ENCODE results near the gene VPS39. TPM values are rescaled to one million over a fixed set of nuclear protein-coding genes. Genes with fewer than 3 reads are reported as not detected.

Gene VPS39
- total RNA-seq, 1 experiment from 2014 or later, result 28.5 TPM

GRCh38 chr15:42228036-42228435 is 19.9 kb upstream of the VPS39 start:
- H3K36me3 ChIP-seq (ENCODE audit: low read depth, low read length), result peaks cover 54% of the 10 kb centered on the region
- intact Hi-C loops (cut with micrococcal nuclease), result no loop called here
- no peaks in the 10 kb centered on the region for H3F3A ChIP-seq (ENCODE audit: low read length, unreplicated experiment)
- no peaks in the 10 kb centered on the region for H4K20me1 ChIP-seq (ENCODE audit: low read length)
- no peaks in the 10 kb centered on the region for H3K9me3 ChIP-seq (ENCODE audit: low read length)
- ATAC-seq (no peak), DNase-seq (no peak)
- no peak overlapping the region for H3K27ac ChIP-seq (ENCODE audit: low read length)
- TF ChIP-seq CTCF (conservative IDR thresholded peaks at IDR 0.05; ENCODE audit: low read depth, low read length) (no peak), EZH2phosphoT487 (IDR thresholded peaks at IDR 0.05; ENCODE audit: borderline replicate concordance, low read length) (no peak), EZH2 (IDR thresholded peaks at IDR 0.05; ENCODE audit: low read length, unreplicated experiment) (no peak)
- no peaks in the 10 kb centered on the region for H3K4me1 ChIP-seq (ENCODE audit: insufficient read depth, low read length)
- POLR2A ChIA-PET (ENCODE audit: unreplicated experiment), result interaction anchor here (0.6 to 0.7 kb wide), 2 partner anchors 20 to 42 kb away, joined by 3 to 4 read pairs; partner anchors contain the start of gene VPS39
- H3K79me2 ChIP-seq (ENCODE audit: low read length), result no peaks in the 10 kb centered on the region
- H3K27me3 ChIP-seq (ENCODE audit: low read length), result no peaks in the 10 kb centered on the region
- H3K4me3 ChIP-seq (ENCODE audit: low read length), result no peak overlapping the region
- no peak overlapping the region for H2AFZ ChIP-seq (ENCODE audit: low read length)
- CTCF ChIA-PET, result interaction anchor here (1.1 kb wide), 1 partner anchor 157 kb away, joined by 3 read pairs; no protein-coding TSS in a partner anchor
- no peaks in the 10 kb centered on the region for H3K9me2 ChIP-seq (replicated peaks; ENCODE audit: low read length)
- H3K9ac ChIP-seq (ENCODE audit: low read length), result no peak overlapping the region
- no peak overlapping the region for H3K4me2 ChIP-seq (ENCODE audit: low read length)
- no TSS peak for BruUV-seq (replicated peaks)

- H3K36me3 ChIP-seq (ENCODE audit: low read depth, low read length), result peaks cover 49% of the 10 kb centered on the region
- H2AFZ ChIP-seq (ENCODE audit: low read length), result no peak overlapping the region
- no peaks in the 10 kb centered on the region for H3F3A ChIP-seq (ENCODE audit: low read length, unreplicated experiment)
- H4K20me1 ChIP-seq (ENCODE audit: low read length), result no peaks in the 10 kb centered on the region
- ChIA-PET CTCF (no interaction called here), POLR2A (ENCODE audit: unreplicated experiment) (no interaction called here)
- no TSS peak for BruUV-seq (replicated peaks)
- no peak overlapping the region for H3K4me3 ChIP-seq (ENCODE audit: low read length)
- no peaks in the 10 kb centered on the region for H3K4me1 ChIP-seq (ENCODE audit: insufficient read depth, low read length)
- H3K27ac ChIP-seq (ENCODE audit: low read length), result no peak overlapping the region
- no peak overlapping the region for H3K4me2 ChIP-seq (ENCODE audit: low read length)
- DNase-seq (no peak), ATAC-seq (no peak)
- intact Hi-C loops (cut with micrococcal nuclease), result no loop called here
- no peaks in the 10 kb centered on the region for H3K79me2 ChIP-seq (ENCODE audit: low read length)
- TF ChIP-seq EZH2phosphoT487 (IDR thresholded peaks at IDR 0.05; ENCODE audit: borderline replicate concordance, low read length) (no peak), EZH2 (IDR thresholded peaks at IDR 0.05; ENCODE audit: low read length, unreplicated experiment) (no peak), CTCF (conservative IDR thresholded peaks at IDR 0.05; ENCODE audit: low read depth, low read length) (no peak)
- no peaks in the 10 kb centered on the region for H3K27me3 ChIP-seq (ENCODE audit: low read length)
- H3K9ac ChIP-seq (ENCODE audit: low read length), result no peak overlapping the region
- H3K9me3 ChIP-seq (ENCODE audit: low read length), result no peaks in the 10 kb centered on the region
- no peaks in the 10 kb centered on the region for H3K9me2 ChIP-seq (replicated peaks; ENCODE audit: low read length)
Observed at GRCh38 chr15:42226648-42227047, 18.5 kb upstream of the VPS39 start.

- H3K4me2 ChIP-seq (ENCODE audit: low read length), result no peak overlapping the region
- no peaks in the 10 kb centered on the region for H3K4me1 ChIP-seq (ENCODE audit: insufficient read depth, low read length)
- no peaks in the 10 kb centered on the region for H3K9me2 ChIP-seq (replicated peaks; ENCODE audit: low read length)
- intact Hi-C loops (cut with micrococcal nuclease), result no loop called here
- CTCF ChIA-PET, result no interaction called here
- H3K27ac ChIP-seq (ENCODE audit: low read length), result no peak overlapping the region
- no peak for TF ChIP-seq CTCF (conservative IDR thresholded peaks at IDR 0.05; ENCODE audit: low read depth, low read length)
- TF ChIP-seq EZH2phosphoT487 (IDR thresholded peaks at IDR 0.05; ENCODE audit: borderline replicate concordance, low read length), result no peak
- TF ChIP-seq EZH2 (IDR thresholded peaks at IDR 0.05; ENCODE audit: low read length, unreplicated experiment), result no peak
- H3K9me3 ChIP-seq (ENCODE audit: low read length), result no peaks in the 10 kb centered on the region
- POLR2A ChIA-PET (ENCODE audit: unreplicated experiment), result no interaction called here
- H3K9ac ChIP-seq (ENCODE audit: low read length), result no peak overlapping the region
- no peaks in the 10 kb centered on the region for H3K79me2 ChIP-seq (ENCODE audit: low read length)
- peaks cover 59% of the 10 kb centered on the region for H3K36me3 ChIP-seq (ENCODE audit: low read depth, low read length)
- no peak for DNase-seq
- no peak for ATAC-seq
- no peaks in the 10 kb centered on the region for H3K27me3 ChIP-seq (ENCODE audit: low read length)
- no peaks in the 10 kb centered on the region for H3F3A ChIP-seq (ENCODE audit: low read length, unreplicated experiment)
- no peak overlapping the region for H2AFZ ChIP-seq (ENCODE audit: low read length)
- no peaks in the 10 kb centered on the region for H4K20me1 ChIP-seq (ENCODE audit: low read length)
- BruUV-seq (replicated peaks), result no TSS peak
- no peak overlapping the region for H3K4me3 ChIP-seq (ENCODE audit: low read length)
Observed at GRCh38 chr15:42220216-42220615, 12.1 kb upstream of the VPS39 start.

Data from PC-3 (cell line).